HepG2 (cell line): Measurements from ENCODE around the gene NUDT8.

ENCODE experiments used
- BHLHE40 ChIP-seq: IDR thresholded peaks from 2 replicates; pipeline ENCODE4 v1.6.1; 2011; ENCODE audit warnings: low read length, improper control_type of control experiment
- CEBPB ChIP-seq: IDR thresholded peaks from 2 replicates; pipeline ENCODE4 v1.6.1; 2011; ENCODE audit warnings: low read depth, low read length, improper control_type of control experiment, borderline replicate concordance
- CTCF ChIP-seq: sonication (generic); formaldehyde crosslinking; IDR thresholded peaks from 2 replicates; pipeline ENCODE4 v1.5.0; 2020; ENCODE audit warnings: mild to moderate bottlenecking, missing genetic modification reagents, moderate library complexity
- E2F2 ChIP-seq: sonication (generic); formaldehyde crosslinking; IDR thresholded peaks from 2 replicates; pipeline ENCODE4 v1.4.0; 2020; ENCODE audit warnings: missing genetic modification reagents, borderline replicate concordance
- FOXK2 ChIP-seq: fragments of 450-650 bp; IDR thresholded peaks from 2 replicates; pipeline ENCODE4 v1.6.1; 2016
- JUND ChIP-seq: sonication (generic); formaldehyde crosslinking; IDR thresholded peaks from 2 replicates; pipeline ENCODE4 v1.8.0; 2022; ENCODE audit warnings: mild to moderate bottlenecking, missing genetic modification reagents
- KAT7 ChIP-seq: IDR thresholded peaks from 2 replicates; pipeline ENCODE4 v1.6.1; 2018; ENCODE audit warnings: borderline replicate concordance, missing compliant biosample characterization
- NFYB ChIP-seq: sonication (generic); formaldehyde crosslinking; IDR thresholded peaks from 2 replicates; pipeline ENCODE4 v1.4.0; 2020; ENCODE audit warnings: missing genetic modification reagents
- POLR2AphosphoS5 ChIP-seq: IDR thresholded peaks from 2 replicates; pipeline ENCODE4 v1.6.1; 2012; ENCODE audit warnings: low read depth, low read length
- REXO4 ChIP-seq: sonication (generic); formaldehyde crosslinking; IDR thresholded peaks from 2 replicates; pipeline ENCODE4 v1.8.0; 2022; ENCODE audit warnings: missing genetic modification reagents, mild to moderate bottlenecking, borderline replicate concordance
- TARDBP ChIP-seq: sonication (generic); formaldehyde crosslinking; IDR thresholded peaks from 2 replicates; pipeline ENCODE4 v1.8.0; 2022; ENCODE audit warnings: mild to moderate bottlenecking, missing genetic modification reagents
- ZNF562 ChIP-seq: sonication (generic); formaldehyde crosslinking; IDR thresholded peaks from 2 replicates; pipeline ENCODE4 v1.8.0; 2022; ENCODE audit warnings: missing genetic modification reagents, borderline replicate concordance

DNA sequence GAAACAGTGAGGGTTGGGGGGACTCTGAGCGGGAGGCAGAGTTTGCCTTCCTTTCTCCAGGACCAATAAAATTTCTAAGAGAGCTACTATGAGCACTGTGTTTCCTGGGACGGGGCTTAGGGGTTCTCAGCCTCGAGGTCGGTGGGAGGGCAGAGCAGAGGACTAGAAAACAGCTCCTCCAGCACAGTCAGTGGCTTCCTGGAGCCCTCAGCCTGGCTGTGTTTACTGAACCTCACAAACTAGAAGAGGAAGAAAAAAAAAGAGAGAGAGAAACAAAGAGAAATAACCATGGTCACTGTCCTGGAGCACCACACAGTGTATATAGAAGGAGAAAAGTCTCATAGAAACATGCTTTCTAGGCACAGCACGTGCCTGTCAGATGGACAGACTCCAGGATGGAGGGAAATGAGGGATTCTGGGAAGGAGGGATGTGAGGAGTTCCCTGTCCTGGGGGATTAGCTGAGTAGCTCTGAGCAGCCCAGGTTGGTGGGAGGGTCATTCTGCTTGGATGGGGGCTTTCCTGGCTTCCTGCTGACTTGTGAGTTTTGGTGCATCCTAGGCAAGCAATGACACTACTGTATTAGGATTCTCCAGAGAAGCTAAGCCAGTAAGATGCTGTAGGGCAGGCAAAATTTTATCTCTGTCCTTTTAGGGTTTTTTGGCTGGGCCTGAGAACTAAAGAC, 43.0 kb downstream of the NUDT8 start:
- TF ChIP-seq NFYB (CRISPR knock-in tag): no peak
- no peak for TF ChIP-seq BHLHE40
- no peak for TF ChIP-seq TARDBP (CRISPR knock-in tag)
- TF ChIP-seq CEBPB: no peak
- no peak for TF ChIP-seq KAT7 (CRISPR knock-in tag)
- TF ChIP-seq JUND (CRISPR knock-in tag): no peak
- TF ChIP-seq E2F2 (CRISPR knock-in tag): no peak
- no peak for TF ChIP-seq ZNF562 (CRISPR knock-in tag)
- TF ChIP-seq POLR2AphosphoS5: no peak
- TF ChIP-seq REXO4: no peak
- TF ChIP-seq FOXK2: no peak
- no peak for TF ChIP-seq CTCF
